Lung (tissue), 12 donors: Measurements from ENCODE around the gene ATP11A. TPM values are rescaled to one million over a fixed set of nuclear protein-coding genes. Genes with fewer than 3 reads are reported as not detected.

Experiments
- ATAC-seq: fragments of 200-7000 bp; cut with Tn5 transposase; one replicate; pipeline ENCODE4 v1.9.1; 2020; ENCODE audit warnings: moderate number of reproducible peaks; ENCODE audit not compliant: insufficient read depth, low FRiP score
- DNase-seq, 3 donors: peaks; one replicate each; pipeline ENCODE4 v3.0.0-alpha.2; 2013 to 2017
- H3K27ac ChIP-seq, 2 donors: one replicate each; pipeline ENCODE4 v1.5.1; 2013; ENCODE audit warnings: mild to moderate bottlenecking in 2 of 2, moderate library complexity in 2 of 2, control low read depth in 1 of 2, inconsistent platforms in 1 of 2, low read depth in 1 of 2, low read length in 1 of 2
- H3K27me3 ChIP-seq, 3 donors: one replicate each; pipeline ENCODE4 v1.5.1; 2013; ENCODE audit warnings: low read length in 2 of 3; ENCODE audit not compliant: control insufficient read depth in 3 of 3, insufficient read depth in 3 of 3
- H3K36me3 ChIP-seq, 4 donors: one replicate each; pipeline ENCODE4 v1.5.1; 2013; ENCODE audit warnings: low read length in 4 of 4, mild to moderate bottlenecking in 1 of 4, moderate library complexity in 1 of 4; ENCODE audit not compliant: control insufficient read depth in 4 of 4, insufficient read depth in 4 of 4
- H3K4me1 ChIP-seq, 5 donors: one replicate each; pipeline ENCODE4 v1.5.1; 2013; ENCODE audit warnings: low read length in 5 of 5, mild to moderate bottlenecking in 2 of 5, moderate library complexity in 1 of 5; ENCODE audit not compliant: control insufficient read depth in 5 of 5, insufficient read depth in 5 of 5
- H3K4me3 ChIP-seq: one replicate; pipeline ENCODE4 v1.5.1; 2013; ENCODE audit warnings: mild to moderate bottlenecking, control low read depth, moderate library complexity
- H3K9ac ChIP-seq, 2 donors: one replicate each; pipeline ENCODE4 v1.5.1; 2013; ENCODE audit warnings: low read length in 2 of 2, control low read depth in 1 of 2; ENCODE audit not compliant: insufficient read depth in 1 of 2
- H3K9me3 ChIP-seq, 4 donors: one replicate each; pipeline ENCODE4 v1.5.1; 2013; ENCODE audit warnings: low read length in 3 of 4, mild to moderate bottlenecking in 1 of 4, moderate library complexity in 1 of 4; ENCODE audit not compliant: control insufficient read depth in 4 of 4, insufficient read depth in 3 of 4
- CTCF ChIP-seq: IDR thresholded peaks from 2 replicates; pipeline ENCODE4 v1.5.1; 2012; ENCODE audit warnings: mild to moderate bottlenecking; ENCODE audit errors: control extremely low read depth, extremely low read depth
- WGBS, 2 donors: extraction: QIAGEN DNeasy Blood & Tissue Kit; methylation state at CpG; one replicate each; pipeline ENCODE4 v1.1.7; 2013; 5-methylcytosine and 5-hydroxymethylcytosine counted together
- polyA plus RNA-seq, 2 donors: library from polyadenylated mRNA; stranded (reverse); fragments of 200-250 nt; gene quantifications; one replicate each; pipeline ENCODE4 v1.2.1, GENCODE V29; 2013
- total RNA-seq, 2 donors: library from RNA; depleted of rRNA in 1 of 2; stranded (reverse); fragments of >200 nt in 1 of 2; gene quantifications; one replicate each; pipeline ENCODE4 v1.2.1, GENCODE V29; 2014 to 2021
- donor health status: control.
- donor health status: control.
- donor health status: Bipolar disorder and iron deficiency.
- donor health status: healthy.
- donor health status: DM: yes; HTN: yes; CAD: no.

ATP11A gene
- total and polyA plus RNA-seq, 4 donors: 46.3 to 317 (median 162) TPM

GRCh38 chr13:112907871-112908331 lies 218.1 kb downstream of the ATP11A start:
- Histone ChIP-seq H3K9ac (no peak overlapping the region), H3K27me3 (no peaks in the 10 kb centered on the region), H3K36me3 (no peaks in the 10 kb centered on the region), H3K4me3 (no peak overlapping the region), H3K4me1 (peaks cover 0 to 2% (median 0%) of the 10 kb centered on the region in 5 donors), H3K27ac (no peak overlapping the region), H3K9me3 (peaks cover 0 to 11% (median 0%) of the 10 kb centered on the region in 4 donors)
- ATAC-seq (no peak), DNase-seq (no peak)
- WGBS, 2 donors: 73 to 76% methylated on average over 6 of the region's 6 CpGs
- no peak for TF ChIP-seq CTCF

GRCh38 chr13:112908342-112908741 lies 218.5 kb downstream of the ATP11A start:
- Histone ChIP-seq H3K36me3 (no peaks in the 10 kb centered on the region), H3K9ac (no peak overlapping the region), H3K4me3 (no peak overlapping the region), H3K27me3 (no peaks in the 10 kb centered on the region), H3K4me1 (no peaks in the 10 kb centered on the region), H3K27ac (no peak overlapping the region), H3K9me3 (peaks cover 0 to 11% (median 0%) of the 10 kb centered on the region in 4 donors)
- 84 to 85% methylated on average over 5 of the region's 5 CpGs for WGBS, 2 donors
- DNase-seq (no peak), ATAC-seq (no peak)
- no peak for TF ChIP-seq CTCF

- no peak overlapping the region for H3K4me3 ChIP-seq
- ATAC-seq: no peak
- H3K4me1 ChIP-seq: no peaks in the 10 kb centered on the region
- no peaks in the 10 kb centered on the region for H3K36me3 ChIP-seq
- no peak for TF ChIP-seq CTCF
- DNase-seq: no peak
- H3K27me3 ChIP-seq: no peaks in the 10 kb centered on the region
- WGBS, 2 donors: 71 to 87% methylated on average over 4 of the region's 4 CpGs
- no peak overlapping the region for H3K27ac ChIP-seq
- H3K9me3 ChIP-seq: peaks cover 0 to 8% (median 0%) of the 10 kb centered on the region in 4 donors
- H3K9ac ChIP-seq: no peak overlapping the region
These were observed 220.2 kb downstream of the ATP11A start for GRCh38 chr13:112910016-112910415.
